Cortex of kidney (tissue), 1 donor: ENCODE results near the gene FBH1.
"Not testable (repeated sequence)": the region's sequence is repeated elsewhere in the genome, so short reads cannot be mapped to it uniquely, and the experiment has no call there.

Source experiments
- DNase-seq: peaks from one replicate; lab custom pipeline; 2025; lab: John Stamatoyannopoulos, UW

Gene FBH1

DNA sequence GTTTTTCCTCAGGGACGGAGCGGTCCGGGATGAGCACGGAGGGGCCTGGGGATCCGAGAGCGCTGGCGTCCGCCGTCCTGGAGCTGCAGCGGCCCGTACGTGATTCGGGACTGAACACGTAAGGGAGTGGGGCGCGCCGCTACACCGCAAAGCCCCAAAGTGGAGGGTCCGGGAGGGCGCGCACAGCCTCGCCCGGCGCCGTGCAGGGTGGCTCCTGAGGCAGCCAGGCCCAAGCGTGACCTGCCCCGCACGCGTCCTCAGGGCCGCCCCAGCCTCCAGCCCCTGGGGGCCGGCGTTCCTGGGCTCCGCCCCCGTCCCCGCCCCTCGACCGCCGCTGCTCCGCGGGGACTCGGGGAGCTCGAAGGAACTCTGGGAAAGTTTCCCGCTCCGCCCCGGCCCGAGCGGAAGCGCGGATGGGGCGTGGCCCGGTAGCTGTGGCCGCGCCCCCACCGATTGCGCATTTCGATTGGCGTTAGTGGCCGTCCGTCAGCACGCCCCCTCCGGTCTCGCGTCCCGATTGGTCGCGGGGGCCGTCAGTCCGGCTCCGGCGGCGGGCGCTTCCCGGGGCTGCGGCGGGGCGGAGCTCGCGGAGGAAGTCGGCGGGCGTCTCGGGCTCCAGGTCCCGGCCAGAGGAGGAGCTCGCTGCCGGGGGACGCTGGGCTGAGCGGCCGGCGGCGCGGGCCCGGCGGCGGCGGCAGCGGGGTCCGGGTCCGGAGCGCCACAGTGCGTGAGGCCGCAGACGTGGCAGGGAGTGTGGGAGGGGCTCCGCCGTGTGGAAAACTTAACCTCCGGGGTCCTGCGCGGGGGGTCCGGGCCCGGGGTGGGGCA, at the start of gene FBH1, which contains the start of gene ANKRD16:
TSS of gene FBH1 (plus strand) at position 620 of the 828 bp plus-strand sequence. CDS start at position 723, 103 bp downstream.
TSS of gene ANKRD16 (minus strand) at position 270 of the 828 bp plus-strand sequence. CDS start 539 bp downstream, outside the sequence.
- peak; percentile 93 for DNase-seq

DNA sequence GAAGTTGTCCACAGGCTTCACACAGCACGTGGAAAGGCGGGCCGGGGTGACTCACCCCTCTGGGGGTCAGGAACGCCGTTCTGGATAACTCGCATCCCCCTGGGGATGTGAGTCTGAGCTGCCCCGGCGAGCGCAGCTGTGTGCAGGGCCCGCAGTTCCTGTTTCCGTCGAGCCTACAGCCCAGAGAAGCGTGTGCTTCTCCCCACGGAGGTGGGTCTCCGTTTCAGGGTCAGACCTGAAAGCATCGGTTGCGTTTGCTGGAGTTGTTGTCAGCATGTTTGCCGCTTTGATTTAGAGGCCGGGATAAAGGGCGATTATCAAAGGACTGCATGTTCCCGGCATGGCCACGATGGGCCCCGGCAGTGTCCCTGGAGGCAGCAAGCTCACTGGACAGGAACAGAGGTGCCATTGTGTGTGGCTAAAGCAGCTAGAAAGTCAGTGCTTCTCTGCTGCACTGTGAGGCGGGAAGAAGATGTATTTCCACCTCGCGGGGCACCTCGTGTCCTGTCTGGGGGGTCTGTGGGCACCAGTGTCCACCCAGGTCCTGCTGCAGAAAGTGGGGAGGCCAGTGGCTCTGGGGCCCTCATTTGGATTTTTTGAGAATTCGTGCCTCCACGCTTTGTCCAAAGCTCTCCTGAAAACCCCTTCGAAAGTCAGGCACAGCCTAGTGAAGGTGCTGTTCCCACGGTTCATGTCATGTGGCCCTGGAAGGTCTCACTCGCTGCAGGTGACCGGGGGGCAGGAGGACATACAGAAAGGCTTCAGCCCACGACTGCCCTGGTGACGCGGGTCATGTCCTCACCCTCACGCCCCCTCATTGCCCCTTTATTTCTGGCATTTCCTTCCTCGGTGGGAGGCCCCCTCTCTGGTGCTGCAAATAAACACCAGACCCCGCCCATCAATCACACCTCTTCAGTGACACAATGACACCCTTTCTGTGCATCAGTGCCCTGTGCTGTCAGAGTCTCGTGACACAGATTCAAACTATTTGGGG, 49.4 kb upstream of the FBH1 start:
- no peak for DNase-seq

DNA sequence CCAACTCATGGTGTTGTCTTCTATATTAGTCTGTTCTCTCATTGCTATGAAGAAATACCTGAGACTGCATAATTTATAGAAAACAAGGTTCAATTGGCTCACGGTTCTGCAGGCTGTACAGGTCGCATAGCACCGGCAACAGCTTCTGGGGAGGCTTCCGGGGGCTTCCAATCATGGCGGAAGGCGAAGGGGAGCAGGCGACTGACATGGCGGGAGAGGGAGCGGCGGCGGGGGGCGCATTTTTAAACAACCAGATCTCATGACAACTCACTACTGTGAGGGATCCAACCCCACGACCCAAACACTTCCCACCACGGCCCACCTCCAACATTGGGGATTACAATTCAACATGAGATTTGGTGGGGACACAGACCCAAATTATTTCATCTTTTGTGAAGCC, 48.1 kb upstream of the FBH1 start:
- DNase-seq = no peak

DNA sequence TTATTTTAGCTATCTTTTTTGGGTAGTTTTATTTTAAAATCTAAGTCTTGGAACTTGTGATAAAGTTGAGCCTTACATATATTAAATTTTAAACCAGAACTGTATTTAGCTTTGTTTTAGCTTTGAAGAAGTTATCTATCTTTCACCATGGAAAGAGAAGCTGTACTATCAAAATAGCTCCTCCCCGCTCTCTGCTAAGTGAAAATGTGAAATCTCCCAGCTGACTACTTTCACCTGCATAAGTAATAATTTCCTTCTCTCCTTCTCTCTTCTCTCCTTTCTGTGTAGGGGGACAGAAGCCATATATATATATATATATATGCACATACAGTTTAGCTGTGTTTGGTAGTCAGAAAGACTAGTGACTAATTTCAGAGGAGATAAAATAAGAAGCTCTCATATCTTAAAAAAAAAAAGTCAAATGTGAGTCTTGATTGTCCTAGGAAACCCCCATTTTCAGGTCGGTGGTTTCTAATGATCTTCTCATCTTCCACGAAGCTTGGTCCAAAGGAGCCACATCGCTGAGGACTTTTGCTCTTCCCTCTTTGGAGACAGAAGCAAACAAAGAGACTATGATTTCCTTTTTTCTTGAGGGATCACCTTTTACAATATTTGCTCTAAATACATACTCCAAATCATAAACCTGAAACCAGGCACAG, 46.2 kb upstream of the FBH1 start:
- DNase-seq = no peak

DNA sequence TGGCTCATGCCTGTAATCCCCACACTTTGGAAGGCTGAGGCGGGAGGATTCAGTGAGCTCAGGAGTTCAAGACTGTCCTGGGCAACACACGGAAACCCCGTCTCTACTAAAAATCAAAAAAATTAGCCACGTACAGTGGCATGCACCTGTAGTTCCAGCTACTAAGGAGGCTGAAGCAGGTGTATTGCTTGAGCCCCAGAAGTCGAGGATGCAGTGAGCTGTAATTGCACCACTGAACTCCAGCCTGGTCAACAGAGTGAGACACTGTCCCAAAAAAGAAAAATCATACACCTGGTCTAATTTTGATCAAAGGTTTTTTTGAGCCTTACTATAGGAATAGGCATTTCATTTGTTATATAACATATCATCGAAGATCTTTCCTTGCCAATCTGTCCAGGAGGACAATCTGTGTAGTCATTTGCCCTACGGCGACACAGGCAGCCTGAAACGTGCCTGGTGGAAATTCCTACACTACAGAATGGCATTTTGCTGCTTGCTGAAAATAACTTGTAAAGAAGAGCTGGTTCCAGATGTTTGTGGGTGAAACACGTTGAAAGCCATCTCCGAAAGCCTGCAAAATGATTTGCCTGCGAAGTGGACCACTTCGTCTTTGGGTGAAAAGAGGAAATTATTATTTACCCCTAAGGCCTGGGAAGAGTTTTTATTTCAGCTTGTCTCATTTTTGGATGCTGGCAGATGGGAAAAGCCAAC, 45.5 kb upstream of the FBH1 start:
- no peak for DNase-seq

DNA sequence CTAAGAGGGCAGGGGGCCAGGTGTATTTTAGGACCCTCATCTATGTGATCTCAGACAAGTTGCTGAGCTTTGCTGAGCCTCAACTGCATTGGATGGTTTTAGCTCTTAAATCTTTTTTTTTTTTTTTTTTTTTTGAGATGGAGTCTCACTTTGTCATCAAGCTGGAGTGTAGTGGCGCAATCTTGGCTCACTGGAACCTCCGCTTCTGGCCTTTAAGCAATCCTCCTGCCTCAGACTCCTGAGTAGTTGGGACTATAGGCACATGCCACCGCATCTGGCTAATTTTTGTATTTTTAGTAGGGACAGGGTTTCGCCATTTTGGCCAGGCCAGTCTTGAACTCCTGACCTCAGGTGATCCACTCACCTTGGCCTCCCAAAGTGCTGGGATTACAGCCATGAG, 43.4 kb upstream of the FBH1 start:
- DNase-seq = not testable (repeated sequence)

DNA sequence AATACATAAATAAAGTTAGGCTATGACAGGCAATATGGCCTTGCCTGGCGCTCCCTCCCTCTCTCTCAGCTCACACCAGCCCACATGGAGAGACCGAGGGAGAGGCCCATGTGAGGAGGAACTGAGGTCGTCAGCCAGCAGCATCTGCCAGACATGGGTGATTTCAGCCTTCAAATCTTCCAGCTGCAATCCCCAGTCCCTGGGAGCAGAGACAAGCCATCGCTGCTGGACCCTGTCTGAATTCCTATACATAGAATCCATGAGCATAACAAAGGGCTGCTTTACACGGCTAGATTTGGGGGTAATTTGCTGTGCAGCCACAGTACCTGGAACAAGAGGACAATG, 35.9 kb upstream of the FBH1 start:
- no peak for DNase-seq

DNA sequence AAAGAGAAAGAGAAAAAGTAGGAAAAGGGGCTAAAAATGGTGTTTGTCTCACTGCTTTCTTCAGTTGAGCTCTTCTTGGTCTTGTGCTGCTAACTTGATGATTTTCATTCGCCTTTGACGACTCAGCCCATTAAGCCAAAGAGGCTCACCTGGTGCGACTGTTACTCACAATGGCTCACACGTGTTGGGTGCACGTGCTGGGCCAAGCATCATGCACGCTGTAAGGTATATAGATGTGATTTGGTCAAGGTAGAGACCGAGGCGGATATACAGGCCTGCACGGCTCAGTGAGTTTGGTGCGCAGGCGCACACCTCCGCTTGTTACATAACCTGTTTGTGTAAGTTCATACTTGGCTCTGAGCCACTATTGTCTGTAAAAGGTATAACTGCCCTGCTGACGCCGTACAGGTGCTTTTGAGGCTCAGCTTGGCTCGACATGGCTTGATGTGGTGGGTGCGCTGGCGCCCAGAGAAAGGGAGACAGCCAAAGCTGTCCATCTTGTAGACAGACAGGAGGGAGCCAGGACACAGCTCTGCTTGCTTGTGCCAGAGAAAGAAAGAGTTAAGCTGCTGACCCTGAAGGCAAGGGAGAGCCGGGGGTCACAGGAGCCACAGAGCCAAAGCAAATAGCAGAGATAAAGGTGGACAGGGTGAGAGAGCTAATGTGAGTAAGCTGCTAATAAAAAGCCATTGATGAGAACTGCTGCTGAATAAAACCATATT, 33.9 kb upstream of the FBH1 start:
- DNase-seq = no peak

DNA sequence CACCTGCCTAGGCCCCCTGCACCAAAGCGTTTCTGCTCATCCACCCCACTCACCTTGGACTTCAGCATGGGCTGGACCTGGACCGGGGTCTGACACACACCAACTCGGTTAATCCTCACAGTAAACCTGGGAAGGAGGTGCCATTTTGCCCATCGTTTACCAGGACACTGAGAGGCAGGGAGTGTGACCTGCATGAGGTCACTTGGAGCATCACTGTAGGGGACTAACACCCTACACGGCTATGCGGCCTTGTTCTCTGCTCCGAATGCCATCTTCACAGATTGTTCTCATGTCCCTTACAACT, 33.4 kb upstream of the FBH1 start:
- no peak for DNase-seq

DNA sequence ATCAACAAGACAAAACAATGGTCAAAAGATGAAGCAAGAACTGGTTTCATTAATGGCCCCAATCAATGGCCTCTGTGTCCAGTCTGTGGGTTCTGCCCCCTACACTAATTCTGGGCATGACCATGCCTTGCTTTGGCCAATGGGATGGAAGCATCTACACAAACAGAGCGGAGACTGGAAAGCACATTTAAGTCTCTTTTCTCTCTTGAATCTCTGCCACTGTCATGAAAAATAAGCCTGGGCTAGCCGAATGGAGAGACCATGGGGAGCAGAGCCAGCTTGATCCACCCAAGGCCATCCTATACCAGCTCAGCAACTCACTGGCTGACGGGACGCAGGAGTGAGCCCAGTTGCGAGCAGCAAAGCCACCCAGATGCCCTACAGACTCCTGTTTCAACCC, 31.2 kb upstream of the FBH1 start:
- no peak for DNase-seq

DNA sequence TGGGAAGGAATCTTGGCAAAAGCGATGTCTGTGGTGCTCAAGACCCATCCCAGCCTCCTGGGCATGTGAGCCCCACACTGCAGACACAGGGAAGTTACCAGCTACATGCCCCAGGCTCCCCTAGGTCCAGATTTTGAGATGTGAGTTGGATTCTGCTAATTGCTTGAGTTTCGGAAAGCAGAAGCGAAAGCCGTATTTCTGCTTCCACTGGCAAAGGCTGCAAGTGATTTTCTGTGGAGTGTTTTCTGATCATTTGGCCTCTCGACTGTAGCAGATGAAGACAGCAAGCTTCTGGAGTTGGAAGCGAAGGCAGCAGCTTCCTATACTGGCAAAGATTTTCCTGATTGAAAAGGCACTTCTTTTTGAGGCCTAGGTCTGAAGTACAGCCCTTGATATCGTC, 30.0 kb upstream of the FBH1 start:
- no peak for DNase-seq

DNA sequence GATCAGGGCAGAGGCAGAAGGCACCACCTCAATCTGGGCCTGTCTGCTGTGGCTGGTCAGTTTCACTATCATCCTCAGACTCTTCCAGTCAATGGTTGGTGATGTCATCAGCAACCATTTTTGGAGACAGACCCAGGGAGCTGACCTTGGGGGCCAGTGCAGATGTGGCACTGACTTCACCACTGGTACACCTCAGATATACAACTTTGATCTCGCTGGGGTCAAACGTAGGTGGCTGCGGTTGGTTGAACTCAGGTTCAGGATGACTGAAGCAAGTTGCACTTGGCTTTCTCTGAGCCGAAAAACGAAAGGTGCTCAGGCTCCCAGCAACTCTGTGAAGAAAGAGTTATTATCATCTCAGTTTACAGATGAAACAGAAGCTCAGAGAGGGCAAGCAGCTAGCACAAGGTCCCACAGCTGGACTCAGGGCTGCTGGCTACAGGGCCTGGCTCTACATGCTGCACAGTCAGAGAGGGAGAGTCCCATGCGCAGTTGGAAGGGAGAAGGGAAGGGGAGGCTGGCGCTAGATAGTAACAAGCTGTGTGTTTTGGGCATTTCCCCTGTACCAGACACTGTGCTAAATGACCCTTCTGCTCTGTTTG, 27.6 kb upstream of the FBH1 start:
- DNase-seq = no peak

DNA sequence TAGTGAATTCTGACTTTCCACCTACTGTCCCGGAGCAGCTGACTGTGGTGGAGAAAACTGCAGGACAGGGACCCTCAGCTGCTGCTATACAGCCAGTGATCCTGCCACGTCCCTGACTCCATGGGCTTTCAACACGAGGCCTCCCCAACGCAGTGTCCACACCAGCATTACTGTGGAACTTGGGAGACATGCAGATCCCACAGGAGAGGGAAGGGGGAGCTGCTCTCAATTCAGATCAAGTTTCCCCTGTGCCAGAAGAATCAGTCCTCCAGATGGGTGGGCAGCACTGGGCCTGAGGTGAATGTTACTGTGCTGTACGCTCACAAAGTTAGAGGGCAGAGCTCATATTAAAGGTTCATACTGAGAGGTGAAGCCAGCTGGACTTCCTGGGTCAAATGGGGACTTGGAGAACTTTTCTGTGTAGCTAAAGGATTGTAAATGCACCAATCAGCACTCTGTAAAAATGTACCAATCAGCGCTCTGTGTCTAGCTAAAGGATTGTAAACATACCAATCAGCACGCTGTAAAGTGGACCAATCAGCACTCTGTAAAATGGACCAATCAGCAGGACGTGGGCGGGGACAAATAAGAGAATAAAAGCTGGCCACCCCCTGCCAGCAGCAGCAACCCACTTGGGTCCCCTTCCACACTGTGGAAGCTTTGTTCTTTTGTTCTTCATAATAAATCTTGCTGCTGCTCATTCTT, 26.9 kb upstream of the FBH1 start:
- not testable (repeated sequence) for DNase-seq

DNA sequence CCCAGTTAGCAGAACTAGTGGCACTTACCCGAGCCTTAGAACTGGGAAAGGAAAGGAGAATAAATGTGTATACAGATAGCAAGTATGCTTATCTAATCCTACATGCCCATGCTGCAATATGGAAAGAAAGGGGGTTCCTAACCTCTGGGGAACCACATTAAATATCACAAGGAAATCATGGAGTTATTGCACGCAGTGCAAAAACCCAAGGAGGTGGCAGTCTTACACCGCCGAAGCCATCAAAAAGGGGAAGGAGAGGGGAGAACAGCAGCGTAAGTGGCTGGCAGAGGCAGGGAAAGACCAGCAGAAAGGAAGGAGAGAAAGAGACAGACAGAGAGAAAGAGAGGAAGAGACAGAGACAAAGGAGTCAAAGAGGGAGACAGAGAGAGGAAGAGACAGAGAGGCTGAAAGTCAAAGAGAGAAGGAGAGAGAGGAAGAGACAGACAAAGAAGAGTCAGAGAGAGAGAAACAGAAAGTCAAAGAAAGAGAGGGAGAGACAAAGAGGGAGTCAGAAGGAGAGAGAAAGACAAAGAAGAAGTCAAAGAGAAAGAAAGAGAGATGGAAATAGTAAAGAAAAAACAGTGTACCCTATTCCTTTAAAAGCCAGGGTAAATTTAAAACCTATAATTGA, 23.5 kb upstream of the FBH1 start:
- not testable (repeated sequence) for DNase-seq

DNA sequence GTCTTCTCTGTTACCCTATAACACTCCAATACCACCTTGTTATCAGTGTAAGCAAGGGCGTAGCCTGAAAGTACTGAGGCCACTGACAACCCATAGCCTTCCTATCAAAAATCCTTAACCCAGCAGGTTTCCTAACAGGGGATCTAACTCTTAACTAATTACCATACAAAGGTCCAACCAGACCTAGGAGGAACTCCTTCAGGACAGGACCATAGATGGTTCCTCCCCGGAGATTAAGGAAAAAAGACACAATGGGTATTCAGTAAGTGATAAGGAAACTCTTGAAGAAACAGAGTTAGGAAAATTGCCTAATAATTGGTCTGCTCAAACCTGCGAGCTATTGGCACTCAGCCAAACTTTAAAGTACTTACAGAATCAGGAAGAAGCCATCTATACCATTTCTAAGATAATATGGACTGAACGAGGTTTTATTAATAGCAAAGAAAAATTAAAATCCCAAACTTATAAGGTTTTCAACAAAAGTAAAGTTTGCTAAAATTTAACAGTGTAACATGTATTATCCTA, 22.9 kb upstream of the FBH1 start:
- not testable (repeated sequence) for DNase-seq

DNA sequence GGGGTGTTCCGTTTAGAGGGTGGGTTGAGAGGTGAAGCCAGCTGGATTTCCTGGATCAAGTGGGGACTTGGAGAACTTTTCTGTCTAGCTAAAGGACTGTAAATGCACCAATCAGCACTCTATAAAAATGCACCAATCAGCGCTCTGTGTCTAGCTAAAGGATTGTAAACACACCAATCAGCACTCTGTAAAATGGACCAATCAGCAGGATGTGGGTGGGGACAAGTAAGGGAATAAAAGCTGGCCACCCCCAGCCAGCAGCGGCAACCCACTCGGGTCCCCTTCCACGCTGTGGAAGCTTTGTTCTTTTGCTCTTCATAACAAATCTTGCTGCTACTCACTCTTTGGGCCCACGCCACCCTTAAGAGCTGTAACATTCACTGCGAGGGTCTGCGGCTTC, 21.7 kb upstream of the FBH1 start:
- not testable (repeated sequence) for DNase-seq

DNA sequence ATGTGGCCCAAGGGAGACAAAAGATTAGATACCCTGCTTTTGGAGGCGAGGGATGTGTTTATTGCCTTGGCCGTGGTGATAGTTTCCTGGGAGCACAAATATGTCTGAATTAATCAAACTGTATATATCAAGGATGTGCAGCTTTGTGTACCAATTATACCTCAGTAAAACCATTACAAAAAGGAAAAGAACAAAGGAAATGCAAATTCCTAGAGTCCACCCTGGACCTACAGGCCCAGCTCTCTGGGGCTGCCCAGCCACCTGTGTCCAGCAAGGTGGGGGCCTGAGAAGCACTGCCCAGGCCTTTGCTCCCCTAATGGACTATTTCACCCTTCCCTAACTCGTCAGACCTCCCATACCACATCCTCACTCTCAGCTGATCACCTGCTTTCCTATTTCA, 20.9 kb upstream of the FBH1 start:
- DNase-seq = no peak

DNA sequence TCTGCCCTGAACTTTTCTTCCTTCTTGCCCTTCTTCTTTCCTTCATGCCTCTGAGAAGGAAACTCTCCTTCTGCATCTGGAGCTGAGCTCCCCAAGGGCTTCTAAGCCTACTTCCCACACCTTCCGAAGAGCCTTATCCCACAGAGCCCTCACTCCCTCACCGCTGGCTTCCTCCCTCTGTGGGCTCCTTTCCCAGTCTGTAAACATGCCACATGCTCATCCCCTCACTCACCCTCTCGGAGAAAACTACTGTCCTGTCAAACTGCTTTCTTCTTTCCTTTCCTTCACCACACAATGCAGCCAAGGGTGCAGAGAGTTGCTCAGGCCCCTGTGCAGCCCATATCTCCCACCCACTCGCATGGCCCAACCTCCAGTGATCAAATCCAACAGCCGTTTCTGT, 18.4 kb upstream of the FBH1 start:
- no peak for DNase-seq

DNA sequence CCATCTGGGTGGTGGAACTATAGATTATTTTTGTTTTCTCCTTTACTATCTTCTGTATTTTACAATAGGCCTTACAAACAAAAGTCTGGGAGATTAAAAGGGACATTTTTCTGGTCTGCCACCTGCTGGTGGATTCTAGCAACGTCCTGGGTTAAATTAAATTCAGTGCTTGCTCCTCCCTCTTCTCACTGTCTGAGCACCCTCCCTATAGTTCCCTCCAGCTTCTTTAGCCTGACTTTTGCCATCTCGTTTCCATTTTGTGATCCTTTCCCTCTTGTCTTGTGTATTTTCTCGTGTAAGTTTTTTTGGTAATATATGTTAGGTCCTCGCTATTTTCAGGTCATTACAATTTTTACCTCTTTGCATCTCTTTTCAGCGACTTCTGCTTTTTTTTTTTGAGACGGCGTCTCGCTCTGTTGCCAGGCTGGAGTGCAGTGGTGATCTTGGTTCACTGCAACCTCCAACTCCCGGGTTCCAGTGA, 16.5 kb upstream of the FBH1 start:
- no peak for DNase-seq
